ENCODE measurements around the gene FLVCR2. TPM values are rescaled to one million over a fixed set of nuclear protein-coding genes. Genes with fewer than 3 reads are reported as not detected.
A peak's percentile ranks its signal among the peaks of the same experiment; 100 is the strongest.

Gene FLVCR2
- total and polyA plus RNA-seq, 2 donors from 2014 or later = 7.1 to 17.0 TPM

GRCh38 chr14:75660630-75661498 is 82.4 kb downstream of the FLVCR2 start, which contains the start of the genes ERG28 and TTLL5:
ERG28 (minus strand) TSS chr14:75660876; CDS start chr14:75657502, 3,374 bp downstream.
TTLL5 (plus strand) TSS chr14:75661246; CDS start chr14:75663150, 1,904 bp downstream.
- FAIRE-seq = peak; percentile 96

GRCh38 chr14:75661499-75661814 is 83.0 kb downstream of the FLVCR2 start:
- intact Hi-C loops (cut with DNase I) = no loop called here
- no peak for DNase-seq

More at GRCh38 chr14:75660630-75661498, 82.4 kb downstream of the FLVCR2 start, which contains the start of the genes ERG28 and TTLL5:
- Histone ChIP-seq H3K27me3 (ENCODE audit: control insufficient read depth, insufficient read depth, low read length) (no peaks in the 10 kb centered on the region), H3K27ac (ENCODE audit: low read depth in 2 of 2, low read length in 2 of 2) (peak within 1 kb of the TSS; percentile 66 to 78), H3K9ac (ENCODE audit: low read length in 3 of 3) (peak within 1 kb of the TSS; percentile 77 to 91 (median 90)), H3K4me3 (ENCODE audit: low read length in 3 of 3) (peak within 1 kb of the TSS; percentile 90 to 97 (median 91)), H3K36me3 (ENCODE audit: control insufficient read depth in 2 of 3, insufficient read depth in 3 of 3, low read length in 3 of 3) (peaks cover 0 to 5% (median 2%) of the 10 kb centered on the region in 3 donors), H3K9me3 (ENCODE audit: control insufficient read depth in 2 of 3, insufficient read depth in 1 of 3, low read length in 3 of 3) (no peaks in the 10 kb centered on the region), H3K4me1 (ENCODE audit: control insufficient read depth in 2 of 3, insufficient read depth in 2 of 3, low read depth in 1 of 3, low read length in 3 of 3) (peaks cover 0 to 7% (median 3%) of the 10 kb centered on the region in 3 donors)
- TF ChIP-seq CTCF (IDR thresholded peaks at IDR 0.05; ENCODE audit: borderline replicate concordance, extremely low read depth, insufficient read depth) = no peak
- intact Hi-C loops (cut with DNase I) = no loop called here
- peak; percentile 97 to 99 (median 99) for DNase-seq

GRCh38 chr14:75662966-75663365 is 84.5 kb downstream of the FLVCR2 start:
- Histone ChIP-seq H3K4me3 (ENCODE audit: low read length in 3 of 3) (no peak overlapping the region), H3K9me3 (ENCODE audit: control insufficient read depth in 2 of 3, insufficient read depth in 1 of 3, low read length in 3 of 3) (no peaks in the 10 kb centered on the region), H3K4me1 (ENCODE audit: control insufficient read depth in 2 of 3, insufficient read depth in 2 of 3, low read depth in 1 of 3, low read length in 3 of 3) (peaks cover 0 to 7% (median 3%) of the 10 kb centered on the region in 3 donors), H3K27me3 (ENCODE audit: control insufficient read depth, insufficient read depth, low read length) (no peaks in the 10 kb centered on the region), H3K36me3 (ENCODE audit: control insufficient read depth in 2 of 3, insufficient read depth in 3 of 3, low read length in 3 of 3) (no peaks in the 10 kb centered on the region), H3K9ac (ENCODE audit: low read length in 3 of 3) (no peak overlapping the region), H3K27ac (ENCODE audit: low read depth in 2 of 2, low read length in 2 of 2) (no peak overlapping the region)
- TF ChIP-seq CTCF (IDR thresholded peaks at IDR 0.05; ENCODE audit: borderline replicate concordance, extremely low read depth, insufficient read depth) = no peak
- DNase-seq (no peak), FAIRE-seq (no peak)
- intact Hi-C loops (cut with DNase I) = no loop called here

More at GRCh38 chr14:75661499-75661814, 83.0 kb downstream of the FLVCR2 start:
- TF ChIP-seq CTCF (IDR thresholded peaks at IDR 0.05; ENCODE audit: borderline replicate concordance, extremely low read depth, insufficient read depth) = no peak
- H3K4me1 ChIP-seq (ENCODE audit: control insufficient read depth in 2 of 3, insufficient read depth in 2 of 3, low read depth in 1 of 3, low read length in 3 of 3) = peaks cover 0 to 7% (median 3%) of the 10 kb centered on the region in 3 donors
- no peaks in the 10 kb centered on the region for H3K27me3 ChIP-seq (ENCODE audit: control insufficient read depth, insufficient read depth, low read length)
- peak overlapping the region; percentile 66 to 78 for H3K27ac ChIP-seq (ENCODE audit: low read depth in 2 of 2, low read length in 2 of 2)
- H3K9ac ChIP-seq (ENCODE audit: low read length in 3 of 3) = peak overlapping the region; percentile 56 to 91 (median 77)
- no peaks in the 10 kb centered on the region for H3K9me3 ChIP-seq (ENCODE audit: control insufficient read depth in 2 of 3, insufficient read depth in 1 of 3, low read length in 3 of 3)
- peaks cover 0 to 3% (median 2%) of the 10 kb centered on the region in 3 donors for H3K36me3 ChIP-seq (ENCODE audit: control insufficient read depth in 2 of 3, insufficient read depth in 3 of 3, low read length in 3 of 3)
- no peak for FAIRE-seq
- peak overlapping the region; percentile 90 to 97 (median 91) for H3K4me3 ChIP-seq (ENCODE audit: low read length in 3 of 3)
